ENCODE data around the gene MME.
"Not testable (repeated sequence)": the region's sequence is repeated elsewhere in the genome, so short reads cannot be mapped to it uniquely, and the experiment has no call there.

Gene MME

DNA sequence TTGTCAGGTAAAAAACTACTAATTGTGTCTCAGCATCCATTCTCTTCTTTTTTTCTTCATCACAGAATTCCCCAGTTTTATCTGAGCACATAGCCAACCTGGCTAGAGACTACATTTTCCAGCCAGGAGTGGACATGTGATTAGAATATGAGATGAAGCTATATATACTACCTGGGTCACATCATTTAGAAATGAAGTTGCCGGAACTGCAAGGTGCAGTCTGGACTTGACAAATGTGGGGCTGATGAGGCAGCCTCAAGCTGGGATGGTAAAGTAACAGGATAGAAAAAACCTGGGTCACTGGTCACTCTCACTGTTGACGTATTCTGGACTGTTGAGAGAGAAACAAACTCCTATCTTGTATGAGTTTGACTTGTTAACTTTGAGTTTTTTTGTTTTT lies 113.7 kb downstream of the MME start:
- DNase-seq (ENCODE audit: low read depth in 2 of 2): no peak

DNA sequence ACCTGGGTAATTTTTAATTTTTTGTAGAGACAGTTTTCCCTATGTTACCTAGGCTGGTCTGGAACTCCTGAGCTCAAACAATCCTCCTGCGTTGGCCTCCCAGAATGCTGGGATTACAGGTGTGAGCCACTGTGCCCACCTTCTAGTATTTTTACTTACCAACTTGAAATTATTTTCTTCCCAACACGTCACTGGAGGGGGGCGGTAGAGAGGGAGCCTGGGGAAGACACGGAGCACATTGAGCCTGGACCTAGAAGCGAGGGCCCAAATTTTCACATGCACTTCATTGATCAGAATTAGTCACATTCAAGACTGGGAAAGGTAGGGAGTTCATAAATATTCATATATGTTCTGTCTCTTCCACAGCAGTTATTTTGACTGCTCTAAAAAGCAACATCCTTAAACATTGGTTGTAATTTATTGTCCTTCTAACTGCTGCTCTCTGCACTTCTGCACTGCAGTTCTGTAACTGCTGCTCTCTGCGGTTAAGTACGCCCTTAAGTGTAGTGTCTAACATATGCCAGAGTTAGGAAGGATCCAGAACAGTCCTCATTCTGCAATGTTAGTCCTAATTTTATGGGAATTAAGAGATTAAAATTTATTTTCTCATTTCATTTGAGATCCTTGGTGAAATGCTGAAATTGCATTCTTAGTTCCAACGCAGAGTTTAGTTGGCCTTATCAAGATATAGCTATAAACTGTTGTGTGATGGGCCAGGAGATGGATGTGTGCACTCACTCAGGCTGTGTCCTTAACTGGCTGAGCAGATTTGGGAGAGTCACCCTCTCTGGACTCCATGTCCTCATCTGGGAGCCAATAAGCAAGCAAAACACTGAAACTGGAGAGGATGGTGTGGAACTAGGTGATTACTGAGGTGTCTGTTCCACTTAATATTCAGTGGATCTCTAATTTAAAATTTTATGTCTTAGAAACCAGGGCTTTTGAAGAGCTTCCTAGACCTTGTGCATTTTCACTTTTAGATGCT lies 115.1 kb downstream of the MME start:
- no peak for DNase-seq (ENCODE audit: low read depth in 2 of 2)

DNA sequence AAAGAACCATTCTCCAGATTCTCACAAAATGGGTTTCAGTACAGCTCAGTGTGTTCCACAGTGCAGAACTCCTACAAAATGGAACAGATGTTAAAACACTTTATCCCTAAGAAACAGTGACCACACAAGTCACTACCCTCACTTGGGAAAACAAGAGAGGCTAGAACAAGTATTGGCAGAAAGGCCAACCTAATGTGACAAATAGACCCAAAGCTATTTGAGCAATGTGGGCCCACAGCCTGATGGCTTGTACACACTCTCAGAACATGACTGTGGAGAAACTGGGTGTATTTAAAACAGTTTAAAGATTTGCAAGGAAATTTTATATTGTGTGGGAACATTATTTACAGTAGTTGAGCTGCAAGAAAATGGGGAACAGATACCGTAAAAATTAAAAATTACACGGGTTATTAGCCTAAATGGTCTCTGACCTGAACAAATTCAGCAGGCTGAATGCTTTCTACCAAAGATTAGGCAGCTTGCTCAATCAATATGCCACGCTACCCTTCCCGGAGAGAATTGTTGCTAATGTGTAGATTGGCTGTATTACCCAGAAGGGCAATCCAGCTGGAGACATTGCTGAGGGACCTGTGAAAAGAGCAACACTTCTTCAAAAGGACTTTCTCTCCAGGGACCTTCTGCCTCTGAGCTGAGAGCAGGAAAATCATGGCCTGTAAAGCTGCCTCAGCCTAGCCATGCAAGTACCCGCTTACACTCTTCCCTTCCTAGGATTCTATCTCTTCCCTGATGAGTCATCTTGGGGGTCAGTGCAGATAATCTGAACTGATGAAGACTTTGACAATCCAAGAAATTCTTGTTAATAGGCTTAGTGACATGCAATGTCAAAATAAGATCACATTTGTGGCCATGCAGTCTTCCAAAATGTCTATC lies 116.3 kb downstream of the MME start:
- DNase-seq (ENCODE audit: low read depth in 2 of 2): no peak

DNA sequence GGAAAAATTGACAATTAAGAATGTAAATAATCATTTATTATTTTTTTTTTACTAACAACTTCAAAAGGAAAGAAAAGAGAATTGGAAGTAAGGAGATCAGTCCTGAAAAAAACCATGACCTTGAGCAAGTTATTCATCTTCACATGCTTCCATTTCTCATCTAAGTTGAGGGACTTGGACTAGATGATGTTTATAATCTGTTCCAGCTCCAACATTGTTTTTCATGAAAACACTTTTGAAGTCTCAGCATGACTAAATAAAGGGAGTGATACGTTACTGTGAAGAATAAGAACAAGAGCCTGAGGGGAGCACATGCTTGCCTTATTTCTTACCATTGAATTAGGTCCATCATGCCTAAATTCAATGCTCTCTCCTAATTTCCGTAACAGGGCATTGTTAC lies 117.7 kb downstream of the MME start:
- DNase-seq (ENCODE audit: low read depth in 2 of 2): no peak

DNA sequence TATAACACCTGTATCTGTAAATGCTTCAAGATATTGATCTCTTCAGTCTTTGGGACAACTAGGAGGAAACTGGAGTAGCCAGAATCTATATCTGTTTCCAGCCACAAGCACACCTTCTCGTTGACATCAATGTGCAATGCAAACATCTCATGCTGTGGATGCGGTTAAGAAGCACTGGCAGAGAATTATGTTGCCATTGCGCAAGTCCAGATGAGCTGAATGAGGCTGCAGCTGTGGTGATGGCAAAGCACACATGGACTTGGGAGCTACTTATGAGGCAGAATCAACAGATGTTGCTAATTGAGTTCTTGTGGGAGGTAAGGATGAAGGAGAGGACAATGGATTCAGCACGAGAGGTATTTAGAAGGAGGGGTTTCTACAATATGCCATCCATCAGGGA lies 122.5 kb downstream of the MME start:
- DNase-seq (ENCODE audit: low read depth in 2 of 2): no peak

DNA sequence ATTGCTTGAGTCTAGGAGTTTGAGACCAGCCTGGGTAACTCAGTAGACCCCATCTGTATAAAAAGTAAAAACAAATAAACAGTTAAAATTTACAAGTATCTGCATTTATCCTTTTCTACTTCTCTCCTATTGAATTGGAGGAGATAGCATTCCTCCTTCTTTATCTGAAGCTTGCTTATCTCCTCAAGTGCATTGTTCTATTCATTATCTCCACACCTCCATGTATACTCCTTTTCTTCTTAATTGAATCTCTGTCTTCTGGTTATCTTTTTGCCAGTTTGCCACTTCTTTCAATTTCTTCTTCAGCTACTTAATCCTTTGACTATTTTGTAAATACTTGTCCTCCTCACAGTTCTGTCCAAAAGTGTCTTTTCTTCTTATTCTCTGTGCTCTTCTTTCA lies 124.7 kb downstream of the MME start:
- DNase-seq (ENCODE audit: low read depth in 2 of 2): no peak

DNA sequence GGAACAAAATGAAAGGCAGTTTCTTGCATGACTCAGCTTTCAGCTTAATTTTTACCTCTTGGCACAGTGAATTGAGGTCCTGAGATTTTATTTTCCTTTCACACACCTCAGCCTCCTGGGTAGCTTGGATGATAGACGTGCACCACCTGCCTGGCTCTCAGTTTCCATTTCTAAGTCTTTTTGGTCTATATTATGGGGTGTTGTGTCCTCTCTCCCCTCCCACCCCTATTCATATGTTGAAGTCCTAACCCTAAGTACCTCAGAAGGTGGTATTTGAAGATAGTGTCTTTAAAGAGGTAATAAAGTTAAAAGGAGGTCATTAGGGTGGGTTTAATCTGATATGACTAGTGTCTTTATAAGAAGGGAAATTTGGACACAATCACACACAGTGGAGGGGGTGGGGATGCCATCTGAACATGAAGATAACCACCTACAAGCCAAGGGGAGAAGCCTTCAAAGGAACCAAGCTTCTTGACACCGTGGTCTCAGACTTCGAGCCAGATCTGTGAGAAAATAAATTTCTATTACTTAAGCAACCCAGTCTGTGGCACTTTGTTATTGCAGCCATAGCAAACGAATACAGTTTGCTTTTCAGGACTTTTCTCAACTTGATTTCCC lies 128.2 kb downstream of the MME start:
- no peak for DNase-seq (ENCODE audit: low read depth in 2 of 2)

DNA sequence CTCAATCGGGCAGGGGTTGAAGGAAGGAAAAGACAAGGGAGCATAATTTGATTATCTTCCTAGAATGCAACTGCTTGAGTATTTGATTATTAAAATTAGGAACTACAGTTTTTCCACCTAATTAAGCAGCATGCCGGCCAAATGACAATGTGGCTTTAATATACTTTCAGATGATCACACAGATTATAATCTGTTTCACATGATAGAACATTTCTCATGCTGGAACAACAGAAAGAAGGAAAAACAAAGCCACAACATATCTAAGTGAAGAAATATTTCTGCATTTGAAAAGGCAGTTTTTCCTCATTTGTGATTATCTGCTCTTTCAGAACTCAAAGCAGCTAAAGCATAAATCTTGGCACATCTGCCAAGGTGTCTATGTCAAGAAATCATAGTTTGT lies 130.6 kb downstream of the MME start:
- DNase-seq (ENCODE audit: low read depth in 2 of 2): no peak

DNA sequence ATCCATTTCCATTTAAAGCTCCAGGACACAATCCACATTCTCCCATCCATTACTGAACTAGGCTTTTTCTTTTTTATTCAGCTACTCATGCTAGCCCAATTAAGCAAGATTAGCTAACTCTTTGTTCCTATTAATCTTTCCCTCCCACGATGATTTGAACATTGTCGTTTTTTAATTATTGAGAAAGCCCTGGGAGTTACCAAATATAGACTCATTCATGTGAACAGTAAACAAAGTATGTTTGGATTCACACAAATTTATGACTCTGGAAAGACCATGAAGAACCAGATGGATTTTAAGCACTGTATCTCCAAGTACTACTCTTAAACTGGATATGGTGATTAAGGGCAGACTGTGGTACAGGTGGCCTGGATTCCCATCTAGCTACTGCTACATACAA lies 131.1 kb downstream of the MME start:
- DNase-seq (ENCODE audit: low read depth in 2 of 2): no peak

DNA sequence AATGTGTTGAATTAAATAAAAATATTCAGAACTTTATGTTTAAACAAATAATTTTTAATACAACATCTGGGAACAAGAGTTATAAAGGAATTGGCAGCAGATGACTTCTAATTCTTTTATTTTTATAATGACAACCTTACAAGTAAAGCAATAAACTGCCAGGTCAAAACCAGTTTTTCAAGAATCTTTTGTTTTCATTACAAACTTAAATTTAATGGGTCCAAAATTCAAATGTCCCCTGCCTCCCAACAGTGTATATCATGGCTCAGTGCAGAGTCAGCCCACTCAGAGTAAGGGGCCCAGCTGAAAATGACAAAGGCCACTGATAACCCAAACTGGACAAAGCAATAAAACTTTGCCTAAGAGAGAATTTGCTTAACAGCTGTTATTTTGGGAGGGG lies 131.8 kb downstream of the MME start:
- DNase-seq (ENCODE audit: low read depth in 2 of 2): no peak

DNA sequence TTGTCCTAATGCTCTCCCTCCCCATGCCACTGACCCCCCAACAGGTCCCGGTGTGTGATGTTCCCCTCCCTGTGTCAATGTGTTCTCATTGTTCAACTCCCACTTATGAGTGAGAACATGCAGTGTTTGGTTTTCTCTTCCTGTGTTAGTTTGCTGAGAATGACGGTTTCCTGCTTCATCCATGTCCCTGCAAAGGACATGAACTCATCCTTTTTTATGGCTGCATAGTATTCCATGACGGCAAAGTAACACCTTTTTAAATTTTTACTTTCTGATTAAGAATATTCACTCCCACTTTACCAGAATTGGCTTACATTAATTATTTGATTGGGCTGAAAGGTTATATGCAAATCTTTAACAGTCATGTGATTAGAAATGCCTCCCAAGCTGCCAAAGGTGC lies 135.9 kb downstream of the MME start:
- DNase-seq (ENCODE audit: low read depth in 2 of 2): not testable (repeated sequence)

DNA sequence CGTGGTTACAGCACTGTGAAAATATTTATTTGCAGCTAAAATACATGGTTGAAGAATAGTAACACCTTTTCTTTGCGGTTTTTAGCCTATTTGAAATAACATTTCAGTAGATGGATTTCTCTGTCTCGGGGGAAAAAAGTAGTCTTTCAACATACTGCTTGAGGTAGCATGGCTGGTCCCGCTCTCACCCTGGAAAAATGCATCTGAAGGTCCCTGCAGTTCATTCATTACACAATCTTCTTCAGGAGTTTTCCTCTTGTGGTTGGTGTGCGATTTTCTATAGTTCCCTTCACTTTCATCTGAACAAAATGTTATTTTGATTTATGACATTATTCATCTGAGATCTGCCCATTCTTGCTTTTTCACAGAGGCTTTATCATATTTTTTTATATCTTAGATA lies 137.5 kb downstream of the MME start:
- no peak for DNase-seq (ENCODE audit: low read depth in 2 of 2)

DNA sequence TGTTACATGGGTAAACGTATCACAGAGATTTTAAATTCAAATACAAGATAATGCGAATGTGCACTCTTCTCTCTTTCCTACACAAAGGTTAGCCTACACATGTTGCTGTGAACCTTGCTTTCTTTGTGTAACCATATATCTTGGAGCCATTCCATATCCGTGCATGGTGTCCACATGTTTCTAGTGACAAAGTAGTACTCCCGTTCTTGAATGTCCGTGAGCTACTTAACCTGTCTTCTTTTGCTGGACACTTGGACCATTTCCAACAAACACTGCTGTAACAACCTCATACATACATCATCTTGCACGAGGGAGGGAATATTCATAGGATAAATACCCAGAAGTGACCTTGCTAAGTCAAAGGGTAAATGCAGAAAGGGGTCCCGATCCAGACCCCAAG lies 138.3 kb downstream of the MME start:
- no peak for DNase-seq (ENCODE audit: low read depth in 2 of 2)

DNA sequence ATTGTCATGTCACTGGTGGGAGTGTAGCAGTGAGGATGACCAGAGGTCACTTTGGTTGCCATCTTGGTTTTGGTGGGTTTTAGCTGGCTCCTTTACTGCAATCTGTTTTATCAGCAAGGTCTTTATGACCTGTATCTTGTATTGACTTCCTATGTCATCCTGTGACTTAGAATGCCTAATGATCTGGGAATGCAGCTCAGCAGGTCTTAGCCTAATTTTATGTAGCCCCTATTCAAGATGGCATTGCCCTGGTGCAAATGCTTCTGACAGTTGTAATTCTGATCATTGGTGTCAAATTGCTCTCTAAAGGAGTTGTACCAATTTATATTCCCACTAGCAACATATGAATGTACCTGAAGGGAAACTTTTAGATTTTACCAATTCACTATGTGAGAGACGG lies 139.0 kb downstream of the MME start:
- no peak for DNase-seq (ENCODE audit: low read depth in 2 of 2)

DNA sequence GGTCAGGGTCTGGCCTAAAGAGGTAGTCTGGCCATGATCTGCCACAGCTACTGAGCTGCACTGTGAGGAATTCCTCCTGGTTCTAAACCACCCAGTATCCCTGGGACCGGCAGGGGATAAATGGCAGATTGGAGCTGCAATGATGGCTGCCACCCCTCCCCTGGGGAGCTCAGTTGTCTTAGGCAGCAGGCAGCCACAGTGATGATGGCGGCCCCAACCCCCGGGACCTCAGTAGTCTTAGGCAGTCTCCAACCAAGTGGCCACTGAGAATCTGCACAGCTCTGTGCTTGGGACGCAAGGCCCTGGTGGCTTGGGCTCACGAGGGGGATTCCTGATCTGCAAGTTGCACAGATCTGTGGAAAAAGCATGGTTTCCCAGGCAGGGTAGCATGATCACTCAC lies 145.3 kb downstream of the MME start:
- no peak for DNase-seq (ENCODE audit: low read depth in 2 of 2)

DNA sequence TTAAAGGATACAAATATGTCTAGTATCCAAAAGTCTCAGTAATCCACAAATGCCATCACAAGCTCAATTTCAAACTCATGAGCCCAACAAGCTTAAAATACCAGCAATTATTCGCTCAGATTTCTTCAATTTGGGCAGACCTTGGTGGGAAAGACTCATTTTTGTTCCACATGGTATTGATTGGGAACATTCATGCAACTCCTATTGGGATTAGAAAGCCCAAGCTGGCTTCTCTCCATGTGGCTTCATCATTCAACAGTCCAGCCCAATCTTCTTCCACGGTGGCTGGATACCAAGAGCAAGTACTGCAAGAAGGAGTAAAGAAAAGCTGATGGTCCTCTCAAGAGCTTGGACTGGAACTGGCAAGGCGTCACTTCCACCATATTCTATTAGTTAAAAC lies 147.0 kb downstream of the MME start:
- DNase-seq (ENCODE audit: low read depth in 2 of 2): no peak

DNA sequence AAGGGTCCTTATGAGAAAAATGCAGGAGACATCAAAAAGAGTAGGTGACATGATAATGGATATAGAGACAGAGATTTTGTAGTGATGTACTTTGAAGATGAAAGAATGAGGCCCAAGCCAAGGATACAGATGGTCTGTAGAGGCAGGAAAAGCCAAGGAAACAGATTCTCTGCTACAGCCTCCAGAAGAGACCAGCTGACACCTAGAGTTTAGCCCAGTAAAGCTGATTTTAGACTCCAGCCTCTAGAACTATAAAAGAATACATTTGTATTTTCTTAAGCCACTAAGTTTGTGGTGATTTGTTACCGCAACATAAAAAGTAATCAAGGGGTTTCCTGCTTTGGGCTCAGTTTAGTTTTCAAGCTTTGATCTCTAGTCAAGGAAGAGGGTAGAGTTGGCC lies 148.6 kb downstream of the MME start:
- DNase-seq (ENCODE audit: low read depth in 2 of 2): no peak

DNA sequence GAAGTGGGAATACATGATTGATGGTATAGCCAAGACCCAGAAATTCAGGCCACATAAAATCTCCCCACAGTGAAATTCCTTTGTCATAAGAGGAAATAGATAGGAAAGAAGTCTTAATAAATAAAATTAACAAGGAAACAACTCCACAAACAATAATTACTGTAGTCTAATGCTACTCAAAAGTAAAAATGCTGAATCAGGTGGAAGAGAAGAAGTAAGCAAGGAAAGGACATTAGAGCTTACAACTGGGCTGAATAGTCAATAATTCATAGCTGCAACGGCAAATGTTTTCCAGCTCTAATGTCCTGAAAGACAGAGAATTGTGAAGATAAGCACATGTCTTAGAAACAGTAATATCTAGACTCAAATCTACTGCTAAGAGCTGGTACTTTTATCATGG lies 149.0 kb downstream of the MME start:
- DNase-seq (ENCODE audit: low read depth in 2 of 2): no peak

DNA sequence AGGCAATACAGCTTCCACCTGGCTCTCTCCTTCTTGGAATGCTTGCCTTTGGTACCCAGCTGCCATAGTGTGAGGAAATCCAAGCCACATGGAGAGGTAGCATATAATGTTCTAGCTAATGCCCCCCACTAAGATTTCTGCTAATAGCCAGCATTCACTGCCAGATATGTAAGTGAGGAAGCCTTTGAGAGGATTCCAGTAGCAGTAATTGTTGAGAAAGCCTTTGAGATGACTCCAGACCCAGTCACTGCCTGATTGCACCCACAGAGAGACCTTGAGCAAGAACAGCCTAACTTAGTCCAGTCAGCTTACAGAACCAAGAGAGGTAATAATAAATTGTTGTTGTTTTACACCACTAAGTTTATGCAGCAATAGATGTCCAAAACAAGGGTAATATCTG lies 150.3 kb downstream of the MME start:
- DNase-seq (ENCODE audit: low read depth in 2 of 2): no peak

DNA sequence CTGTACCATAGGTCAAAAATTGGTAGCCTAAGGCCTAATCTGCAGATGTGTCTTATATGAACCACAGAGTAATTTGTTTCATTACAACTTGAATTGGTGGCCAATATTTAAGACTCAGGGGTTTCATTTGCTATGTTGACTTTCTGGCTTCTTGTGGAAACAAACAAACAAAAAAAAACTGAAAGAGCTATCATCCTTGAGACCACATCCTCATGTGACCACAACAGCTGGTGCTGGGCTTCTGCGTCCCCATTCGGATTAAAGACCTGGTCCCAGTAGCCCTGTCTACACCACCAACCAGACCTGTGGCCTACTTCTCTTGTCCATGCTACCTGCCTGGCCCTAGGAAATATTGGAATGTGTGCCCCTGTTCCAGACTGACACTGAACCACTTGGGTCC lies 151.7 kb downstream of the MME start:
- no peak for DNase-seq (ENCODE audit: low read depth in 2 of 2)

DNA sequence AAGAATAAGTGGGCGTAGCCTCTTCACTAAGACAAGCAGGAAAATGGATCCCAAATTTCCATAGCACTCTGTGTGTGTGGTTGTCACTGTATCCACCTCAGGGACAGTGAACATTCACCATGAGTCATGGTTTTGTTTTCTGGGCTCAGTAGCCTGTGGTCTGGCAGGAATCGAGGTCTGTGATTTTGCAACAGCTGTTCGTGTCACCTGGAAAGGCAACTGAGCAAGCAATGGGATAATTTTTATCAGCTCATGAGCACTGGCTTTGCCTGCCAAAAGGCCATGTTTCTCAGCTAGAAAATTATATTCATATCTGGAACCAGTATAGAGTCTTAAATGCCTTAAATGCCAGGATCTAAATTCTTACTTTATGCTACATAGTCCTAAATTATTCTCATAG lies 152.5 kb downstream of the MME start:
- no peak for DNase-seq (ENCODE audit: low read depth in 2 of 2)

DNA sequence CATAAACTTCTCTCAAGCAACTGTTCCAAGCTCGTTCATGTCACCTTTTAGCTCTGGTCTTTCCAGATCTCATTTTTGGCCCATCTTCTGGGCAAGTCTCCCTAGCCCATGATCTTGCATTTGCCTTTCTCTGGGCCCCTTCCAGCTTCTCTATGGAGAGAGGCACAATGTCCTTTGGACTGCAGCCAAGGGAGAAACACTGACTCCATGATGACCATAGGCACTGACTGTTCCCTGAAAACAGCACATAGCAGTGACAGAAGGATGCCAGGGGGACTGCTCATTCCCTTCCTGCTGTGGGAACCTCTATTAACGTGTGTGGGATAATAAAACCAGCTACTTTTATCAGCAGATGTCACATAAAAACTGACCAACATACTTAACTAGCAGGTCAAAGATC lies 153.1 kb downstream of the MME start:
- DNase-seq (ENCODE audit: low read depth in 2 of 2): no peak
